T47D (cell line): ENCODE measurements around the gene TXNDC11.

ENCODE experiments used
- DNase-seq, 2 experiments: peaks; one replicate each; pipeline versions ENCODE4 v3.0.0 to v3.0.0-alpha.2; 2011 to 2012; ENCODE audit warnings: low read depth in 1 of 2, low spot score in 1 of 2
- JUND ChIP-seq: IDR thresholded peaks from 2 replicates; pipeline ENCODE4 v1.6.1; 2012; ENCODE audit warnings: low read depth
- in situ Hi-C: cut with HindIII; loops from 2 replicates; pipeline ENCODE4 v1.10.0; 2016; ENCODE audit warnings: low sequenced_read_pairs, low pct_unique_long_range_greater_than_20kb

TXNDC11 gene

GRCh38 chr16:11672206-11673090 lies 70.2 kb downstream of the TXNDC11 start:
- no peak for DNase-seq
- TF ChIP-seq JUND = no peak
- in situ Hi-C loops = no loop called here

GRCh38 chr16:11671676-11672075 lies 71.0 kb downstream of the TXNDC11 start:
- DNase-seq = no peak

GRCh38 chr16:11671271-11671670 lies 71.4 kb downstream of the TXNDC11 start:
- DNase-seq = no peak
- in situ Hi-C loops = no loop called here
- no peak for TF ChIP-seq JUND

More at GRCh38 chr16:11671676-11672075, 71.0 kb downstream of the TXNDC11 start:
- in situ Hi-C loops = no loop called here
- no peak for TF ChIP-seq JUND

- in situ Hi-C loops = no loop called here
- DNase-seq = no peak
- TF ChIP-seq JUND = no peak
Measured at GRCh38 chr16:11670171-11671131, 72.2 kb downstream of the TXNDC11 start.

- no peak for DNase-seq
- in situ Hi-C loops = no loop called here
Measured at GRCh38 chr16:11669380-11670146, 73.1 kb downstream of the TXNDC11 start.

GRCh38 chr16:11668623-11669379 lies 73.9 kb downstream of the TXNDC11 start:
- no peak for DNase-seq
- TF ChIP-seq JUND = no peak
- in situ Hi-C loops = no loop called here

More at GRCh38 chr16:11669380-11670146, 73.1 kb downstream of the TXNDC11 start:
- TF ChIP-seq JUND = no peak

GRCh38 chr16:11667824-11668622 lies 74.6 kb downstream of the TXNDC11 start, which contains the start of gene SNN:
Gene SNN, plus strand, starts transcription at chr16:11668455. Its CDS starts 7,605 bp downstream, at chr16:11676060.
- in situ Hi-C loops = no loop called here
- DNase-seq = peak; percentile 92 to 95
- no peak for TF ChIP-seq JUND

GRCh38 chr16:11667221-11667823 lies 75.3 kb downstream of the TXNDC11 start:
- no peak for TF ChIP-seq JUND
- no peak for DNase-seq
- in situ Hi-C loops = no loop called here

- in situ Hi-C loops = no loop called here
- DNase-seq = no peak
- no peak for TF ChIP-seq JUND
Measured at GRCh38 chr16:11666103-11667055, 76.3 kb downstream of the TXNDC11 start.
